ENCODE results near the gene GNA12. TPM values are rescaled to one million over a fixed set of nuclear protein-coding genes. Genes with fewer than 3 reads are reported as not detected.

Gene GNA12
- polyA plus RNA-seq, 1 donor (not counting 4 experiments of a cell fraction or from before 2014, with no cell fraction given): 35.5 TPM

- TF ChIP-seq EZH2 (IDR thresholded peaks at IDR 0.05; ENCODE audit: low read length): no peak
- TF ChIP-seq, protein P1, sequence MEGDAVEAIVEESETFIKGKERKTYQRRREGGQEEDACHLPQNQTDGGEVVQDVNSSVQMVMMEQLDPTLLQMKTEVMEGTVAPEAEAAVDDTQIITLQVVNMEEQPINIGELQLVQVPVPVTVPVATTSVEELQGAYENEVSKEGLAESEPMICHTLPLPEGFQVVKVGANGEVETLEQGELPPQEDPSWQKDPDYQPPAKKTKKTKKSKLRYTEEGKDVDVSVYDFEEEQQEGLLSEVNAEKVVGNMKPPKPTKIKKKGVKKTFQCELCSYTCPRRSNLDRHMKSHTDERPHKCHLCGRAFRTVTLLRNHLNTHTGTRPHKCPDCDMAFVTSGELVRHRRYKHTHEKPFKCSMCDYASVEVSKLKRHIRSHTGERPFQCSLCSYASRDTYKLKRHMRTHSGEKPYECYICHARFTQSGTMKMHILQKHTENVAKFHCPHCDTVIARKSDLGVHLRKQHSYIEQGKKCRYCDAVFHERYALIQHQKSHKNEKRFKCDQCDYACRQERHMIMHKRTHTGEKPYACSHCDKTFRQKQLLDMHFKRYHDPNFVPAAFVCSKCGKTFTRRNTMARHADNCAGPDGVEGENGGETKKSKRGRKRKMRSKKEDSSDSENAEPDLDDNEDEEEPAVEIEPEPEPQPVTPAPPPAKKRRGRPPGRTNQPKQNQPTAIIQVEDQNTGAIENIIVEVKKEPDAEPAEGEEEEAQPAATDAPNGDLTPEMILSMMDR (optimal IDR thresholded peaks at IDR 0.05 in 1 of 3, IDR thresholded peaks at IDR 0.05 in 1 of 3, conservative IDR thresholded peaks at IDR 0.05 in 1 of 3; ENCODE audit: extremely low read depth in 1 of 3, insufficient read depth in 2 of 3, low read length in 3 of 3): no peak
- H3K36me3 ChIP-seq (ENCODE audit: control insufficient read depth in 2 of 2, extremely low read depth in 1 of 2, insufficient read depth in 2 of 2, low read length in 2 of 2): no peaks in the 10 kb centered on the region
- no peaks in the 10 kb centered on the region for H3K9me1 ChIP-seq (ENCODE audit: control insufficient read depth, extremely low read depth, insufficient read depth, low read length)
- H3K27me3 ChIP-seq (ENCODE audit: control insufficient read depth, extremely low read depth, insufficient read depth, low read length): no peaks in the 10 kb centered on the region
- H3K4me1 ChIP-seq (ENCODE audit: control insufficient read depth, extremely low read depth, insufficient read depth, low read length): peaks cover 25% of the 10 kb centered on the region
- peak overlapping the region; percentile 44 for H3K9ac ChIP-seq (ENCODE audit: control insufficient read depth, extremely low read depth, insufficient read depth, low read length)
- no peaks in the 10 kb centered on the region for H4K20me1 ChIP-seq (ENCODE audit: control insufficient read depth, extremely low read depth, insufficient read depth, low read length)
- peak; percentile 91 for FAIRE-seq
- peak overlapping the region; percentile 87 for H2AFZ ChIP-seq (ENCODE audit: control insufficient read depth, low read length)
- DNase-seq (ENCODE audit: low read depth, low spot score): peak; percentile 65
- H3K79me2 ChIP-seq (ENCODE audit: control insufficient read depth, insufficient read depth, low read length): no peaks in the 10 kb centered on the region
- peak overlapping the region; percentile 75 for H3K27ac ChIP-seq (ENCODE audit: control insufficient read depth, insufficient read depth, low read length)
- peak overlapping the region; percentile 70 for H3K4me2 ChIP-seq (ENCODE audit: control insufficient read depth, extremely low read depth, insufficient read depth, low read depth, low read length)
- dilution Hi-C loops (cut with MboI; ENCODE audit: extremely low pct_ligation_motif_present, low sequenced_read_pairs): no loop called here
- H3K4me3 ChIP-seq (ENCODE audit: control insufficient read depth in 2 of 3, extremely low read depth in 1 of 3, insufficient read depth in 2 of 3, low read depth in 1 of 3, low read length in 3 of 3): peak overlapping the region in 2 of 3 experiments; percentile 23 to 24
- H3K9me3 ChIP-seq (ENCODE audit: control insufficient read depth, low read depth, low read length): no peaks in the 10 kb centered on the region
These were observed 19.5 kb upstream of the GNA12 start for GRCh38 chr7:2863461-2864066.

DNA sequence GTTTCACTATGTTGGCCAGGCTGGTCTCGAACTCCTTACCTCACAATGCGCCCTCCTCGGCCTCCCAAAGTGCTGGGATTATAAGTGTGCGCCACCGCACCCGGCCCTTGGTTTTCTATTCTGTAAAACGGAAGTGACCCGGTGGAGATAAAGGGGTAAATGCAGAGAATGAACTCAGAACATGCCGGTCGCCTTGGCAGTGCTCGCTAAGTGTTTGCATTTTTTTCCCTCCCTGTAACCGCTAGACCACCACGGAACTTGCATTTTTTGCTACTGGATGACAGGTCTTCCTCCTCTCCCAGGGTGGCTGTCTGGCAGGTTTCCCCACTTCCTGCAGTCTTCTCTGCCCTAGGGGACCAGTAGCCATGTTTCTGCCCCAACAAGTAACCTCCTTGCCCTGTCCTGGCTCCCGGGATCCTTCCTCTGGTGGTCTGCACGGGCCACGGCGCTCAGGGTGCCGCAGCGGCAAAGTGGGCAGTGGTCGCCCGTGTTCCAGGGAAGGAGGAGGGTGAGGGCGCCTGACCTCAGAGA lies 18.8 kb upstream of the GNA12 start:
- no peak for DNase-seq (ENCODE audit: low read depth, low spot score)
- dilution Hi-C loops (cut with MboI; ENCODE audit: extremely low pct_ligation_motif_present, low sequenced_read_pairs): no loop called here

More for the DNA sequence above, 18.8 kb upstream of the GNA12 start:
- Histone ChIP-seq H3K4me1 (ENCODE audit: control insufficient read depth, extremely low read depth, insufficient read depth, low read length) (peaks cover 25% of the 10 kb centered on the region), H3K4me2 (ENCODE audit: control insufficient read depth, extremely low read depth, insufficient read depth, low read depth, low read length) (no peak overlapping the region), H3K4me3 (ENCODE audit: control insufficient read depth in 2 of 3, extremely low read depth in 1 of 3, insufficient read depth in 2 of 3, low read depth in 1 of 3, low read length in 3 of 3) (no peak overlapping the region), H4K20me1 (ENCODE audit: control insufficient read depth, extremely low read depth, insufficient read depth, low read length) (no peaks in the 10 kb centered on the region), H3K9ac (ENCODE audit: control insufficient read depth, extremely low read depth, insufficient read depth, low read length) (no peak overlapping the region), H3K36me3 (ENCODE audit: control insufficient read depth in 2 of 2, extremely low read depth in 1 of 2, insufficient read depth in 2 of 2, low read length in 2 of 2) (no peaks in the 10 kb centered on the region), H3K9me1 (ENCODE audit: control insufficient read depth, extremely low read depth, insufficient read depth, low read length) (no peaks in the 10 kb centered on the region), H3K9me3 (ENCODE audit: control insufficient read depth, low read depth, low read length) (no peaks in the 10 kb centered on the region), H3K27me3 (ENCODE audit: control insufficient read depth, extremely low read depth, insufficient read depth, low read length) (no peaks in the 10 kb centered on the region), H3K27ac (ENCODE audit: control insufficient read depth, insufficient read depth, low read length) (peak overlapping the region; percentile 75), H2AFZ (ENCODE audit: control insufficient read depth, low read length) (no peak overlapping the region), H3K79me2 (ENCODE audit: control insufficient read depth, insufficient read depth, low read length) (no peaks in the 10 kb centered on the region)
- no peak for FAIRE-seq
- TF ChIP-seq EZH2 (IDR thresholded peaks at IDR 0.05; ENCODE audit: low read length): no peak
- TF ChIP-seq, protein P1 (optimal IDR thresholded peaks at IDR 0.05 in 1 of 3, IDR thresholded peaks at IDR 0.05 in 1 of 3, conservative IDR thresholded peaks at IDR 0.05 in 1 of 3; ENCODE audit: extremely low read depth in 1 of 3, insufficient read depth in 2 of 3, low read length in 3 of 3): no peak

Data from keratinocyte (primary cell).